ENCODE data around the gene RIPK3.

RIPK3 gene

DNA sequence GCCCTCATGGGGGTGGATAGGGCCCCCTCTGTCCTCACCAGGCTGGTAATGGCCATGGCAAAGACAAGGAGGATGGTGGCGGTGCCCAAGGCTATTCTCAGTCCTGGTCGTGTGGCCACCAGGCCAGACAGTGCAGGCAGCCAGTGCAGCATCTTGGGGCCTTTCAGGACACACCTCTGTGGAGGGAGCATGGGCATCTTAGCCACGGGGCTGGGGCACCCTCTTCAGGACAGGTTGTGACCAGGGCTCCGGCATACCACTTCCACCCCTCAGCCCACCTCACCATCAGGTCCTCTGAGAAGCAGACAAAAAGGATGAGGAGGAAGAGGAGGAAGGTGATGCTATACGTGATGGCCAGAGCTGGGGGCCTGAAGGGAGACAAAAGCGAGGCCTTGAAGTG lies 15.8 kb downstream of the RIPK3 start:
- no peak for DNase-seq (ENCODE audit: extremely low read depth in 1 of 2, low read depth in 1 of 2)

GRCh38 chr14:24323341-24323740 lies 16.4 kb downstream of the RIPK3 start:
- no peak for DNase-seq (ENCODE audit: extremely low read depth in 1 of 2, low read depth in 1 of 2)

- no peak for DNase-seq (ENCODE audit: extremely low read depth in 1 of 2, low read depth in 1 of 2)
These were observed 17.1 kb downstream of the RIPK3 start for GRCh38 chr14:24322672-24323071.

DNA sequence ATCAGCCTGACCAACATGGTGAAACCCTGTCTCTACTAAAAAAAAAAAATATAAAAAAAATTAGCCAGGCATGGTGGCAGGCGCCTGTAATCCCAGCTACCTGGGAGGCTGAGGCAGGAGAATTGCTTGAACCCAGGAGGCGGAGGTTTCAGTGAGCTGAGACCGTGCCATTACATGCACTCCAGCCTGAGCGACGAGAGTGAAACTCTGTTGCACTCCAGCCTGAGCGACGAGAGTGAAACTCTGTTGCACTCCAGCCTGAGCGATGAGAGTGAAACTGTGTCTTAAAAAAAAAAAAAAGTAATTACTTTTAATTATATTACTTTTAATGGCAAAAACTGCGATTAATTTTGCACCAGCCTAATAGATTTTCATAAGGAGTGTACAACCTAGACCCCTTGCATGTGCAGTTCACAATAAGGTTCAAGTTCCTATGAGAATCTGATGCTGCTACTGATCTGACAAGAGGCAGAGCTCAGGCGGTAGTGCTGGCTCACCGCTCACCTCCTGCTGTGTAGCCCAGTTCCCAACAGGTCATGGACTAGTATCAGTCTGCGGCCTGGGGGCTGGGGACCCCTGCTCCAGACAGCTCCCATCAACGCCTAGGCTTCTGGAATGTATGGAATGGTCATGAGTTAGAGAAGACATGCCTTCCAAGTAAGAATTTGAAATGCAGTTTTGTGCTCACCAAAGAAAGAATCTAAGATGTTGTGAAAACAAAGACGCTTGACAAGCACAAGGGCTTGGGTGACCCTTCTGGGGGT lies 18.4 kb downstream of the RIPK3 start:
- DNase-seq (ENCODE audit: extremely low read depth in 1 of 2, low read depth in 1 of 2): no peak

GRCh38 chr14:24317141-24317928 lies 22.5 kb downstream of the RIPK3 start:
- no peak for DNase-seq (ENCODE audit: extremely low read depth in 1 of 2, low read depth in 1 of 2)

DNA sequence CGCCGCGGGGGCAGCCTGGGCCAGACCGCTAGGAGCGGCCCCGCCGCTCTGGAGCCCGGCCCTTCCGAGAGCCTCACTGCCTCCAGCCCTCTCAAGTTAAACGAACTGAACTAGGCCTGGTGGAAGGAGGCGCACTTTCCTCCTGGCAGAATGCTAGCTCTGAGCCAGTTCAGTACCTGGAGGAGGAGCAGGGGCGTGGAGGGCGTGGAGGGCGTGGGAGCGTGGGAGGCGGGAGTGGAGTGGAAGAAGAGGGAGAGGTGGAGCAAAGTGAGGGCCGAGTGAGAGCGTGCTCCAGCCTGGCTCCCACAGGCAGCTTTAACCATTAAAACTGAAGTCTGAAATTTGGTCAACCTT lies 23.2 kb downstream of the RIPK3 start:
- no peak for DNase-seq (ENCODE audit: extremely low read depth in 1 of 2, low read depth in 1 of 2)

- DNase-seq (ENCODE audit: extremely low read depth in 1 of 2, low read depth in 1 of 2): no peak
These were observed 23.8 kb downstream of the RIPK3 start for GRCh38 chr14:24315807-24316596.

DNA sequence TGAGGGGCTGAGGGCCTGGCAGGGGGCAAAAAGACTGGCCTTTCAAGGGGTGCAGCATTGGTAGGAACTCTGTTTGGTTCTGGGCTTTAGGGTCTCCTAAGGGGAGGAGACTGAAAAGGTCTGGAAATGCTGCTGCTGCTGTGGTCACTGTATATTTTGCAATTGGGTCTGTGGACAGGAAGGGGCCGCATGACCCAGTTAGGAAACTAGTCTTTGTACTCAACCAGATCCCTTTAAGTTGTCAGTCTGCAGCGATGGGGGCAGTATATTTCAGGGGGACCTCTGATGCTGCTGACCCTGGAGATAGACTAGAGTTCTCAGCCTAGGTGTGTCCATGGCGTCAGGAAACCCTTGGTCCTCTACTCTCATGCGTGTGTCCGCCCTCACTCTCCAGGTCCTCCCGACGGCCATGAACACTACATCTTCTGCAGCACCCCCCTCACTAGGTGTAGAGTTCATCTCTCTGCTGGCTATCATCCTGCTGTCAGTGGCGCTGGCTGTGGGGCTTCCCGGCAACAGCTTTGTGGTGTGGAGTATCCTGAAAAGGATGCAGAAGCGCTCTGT lies 24.5 kb downstream of the RIPK3 start:
- DNase-seq (ENCODE audit: extremely low read depth in 1 of 2, low read depth in 1 of 2): no peak

DNA sequence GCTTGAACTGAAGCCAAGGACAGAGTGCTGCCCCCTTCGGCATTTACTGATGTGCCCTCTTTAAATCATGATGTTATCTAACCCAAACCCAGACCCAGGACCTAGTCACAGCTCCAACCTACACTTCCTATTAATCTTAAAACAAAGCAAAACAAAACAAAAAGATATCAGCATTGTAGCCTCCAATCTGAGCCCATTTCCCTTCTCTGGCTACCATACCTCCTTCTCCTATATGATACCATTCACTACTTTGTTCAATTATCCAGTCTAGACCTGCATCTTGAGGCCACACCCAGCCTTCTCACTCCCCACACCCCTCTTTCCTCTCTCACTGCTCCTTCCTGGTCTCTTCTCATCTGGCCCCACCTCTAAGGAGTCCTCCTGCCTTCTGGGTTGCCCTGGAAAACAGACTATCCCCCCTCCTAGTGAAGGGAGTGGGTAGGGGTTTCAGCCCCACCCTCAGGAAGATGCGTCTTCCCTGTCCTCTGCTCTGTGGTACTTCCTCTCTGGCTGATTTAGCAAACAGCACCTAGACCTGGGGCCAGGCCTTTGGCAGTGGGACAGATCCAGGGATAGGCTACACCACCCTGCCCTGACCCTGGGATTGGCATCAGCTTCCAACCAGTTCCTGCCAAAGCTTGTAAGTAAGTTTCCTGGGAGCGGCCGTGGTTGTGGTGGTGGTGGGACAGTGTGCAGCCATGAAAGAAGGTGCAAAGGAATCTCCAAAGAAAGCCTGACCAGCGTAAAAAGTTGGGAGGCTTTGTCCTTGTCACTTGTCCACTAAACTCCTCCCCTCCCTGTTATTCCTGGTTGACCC lies 25.2 kb downstream of the RIPK3 start:
- no peak for DNase-seq (ENCODE audit: extremely low read depth in 1 of 2, low read depth in 1 of 2)

GRCh38 chr14:24313913-24314312 lies 25.9 kb downstream of the RIPK3 start:
- DNase-seq (ENCODE audit: extremely low read depth in 1 of 2, low read depth in 1 of 2): no peak

DNA sequence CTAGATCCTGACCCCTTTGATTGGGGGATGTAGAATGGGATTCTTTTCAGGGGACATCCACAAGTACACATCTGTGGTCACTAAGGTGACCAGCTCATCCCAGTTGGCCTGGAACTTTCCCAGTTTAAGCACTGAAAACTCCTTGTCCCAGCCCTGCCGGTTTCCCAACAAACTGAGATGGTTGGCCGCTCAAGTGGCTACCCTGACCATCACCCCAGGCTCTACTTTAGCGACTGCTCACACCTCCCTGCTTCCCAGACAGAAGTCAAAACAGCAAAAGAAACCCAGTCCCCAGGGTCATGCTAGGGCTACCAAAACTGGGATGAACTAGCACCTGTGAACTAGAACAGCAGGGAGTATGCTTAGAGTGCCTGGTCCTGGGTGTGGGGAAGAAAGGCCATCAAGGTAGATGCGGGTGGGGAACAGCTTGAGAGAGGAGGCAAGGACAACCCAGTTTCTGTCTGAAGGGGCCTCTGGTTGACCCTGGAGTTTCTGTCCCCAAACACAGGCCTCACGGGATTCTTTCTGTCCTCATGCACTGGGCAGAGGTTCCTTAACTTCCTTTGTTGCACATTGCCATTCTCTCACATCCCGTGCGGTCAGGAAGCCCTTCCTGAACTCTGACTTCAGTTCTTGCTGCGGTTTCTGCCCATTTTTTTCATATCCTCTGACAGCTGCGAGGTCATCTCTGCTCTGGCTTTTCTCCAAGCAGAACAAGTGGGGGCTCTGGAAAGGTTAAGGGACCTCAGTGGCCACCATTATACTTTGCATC lies 26.9 kb downstream of the RIPK3 start:
- DNase-seq (ENCODE audit: extremely low read depth in 1 of 2, low read depth in 1 of 2): no peak

DNA sequence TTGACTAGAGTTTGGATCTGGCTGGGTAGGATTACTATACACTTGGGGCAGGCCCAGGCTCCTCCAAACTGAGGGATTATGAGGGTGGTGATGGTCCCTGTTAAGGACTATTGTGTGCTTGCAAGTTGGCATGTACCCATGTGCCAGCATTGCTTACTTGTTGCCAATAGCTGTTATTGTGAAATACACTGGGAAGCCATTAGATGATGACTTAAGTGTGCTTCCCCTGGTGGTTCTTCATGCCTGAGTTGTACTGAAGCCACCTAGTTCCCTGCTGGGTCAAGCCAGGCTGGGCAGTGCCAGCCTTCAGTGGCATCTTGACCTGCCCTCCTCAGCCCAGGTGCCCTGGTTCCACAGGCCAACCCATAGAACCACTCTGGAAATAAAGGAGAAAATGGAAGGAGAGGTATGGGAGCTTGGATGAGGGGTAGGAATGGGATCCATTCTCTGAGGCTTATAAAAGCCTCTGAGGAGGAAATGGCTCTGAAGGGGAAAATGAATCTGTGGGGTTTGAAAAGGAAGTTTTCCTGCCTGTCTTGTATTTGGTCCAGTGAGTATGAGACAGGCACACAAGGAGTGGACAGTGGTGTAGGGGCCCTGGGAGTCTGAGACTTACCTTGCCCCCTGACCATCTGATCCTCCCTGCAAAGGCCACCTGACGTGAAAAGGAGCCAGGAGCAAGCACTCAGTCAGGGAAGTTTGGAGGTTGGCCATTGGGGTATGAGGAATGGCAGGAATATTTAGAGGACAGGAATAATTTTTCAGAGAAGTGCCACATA lies 27.8 kb downstream of the RIPK3 start:
- no peak for DNase-seq (ENCODE audit: extremely low read depth in 1 of 2, low read depth in 1 of 2)

DNA sequence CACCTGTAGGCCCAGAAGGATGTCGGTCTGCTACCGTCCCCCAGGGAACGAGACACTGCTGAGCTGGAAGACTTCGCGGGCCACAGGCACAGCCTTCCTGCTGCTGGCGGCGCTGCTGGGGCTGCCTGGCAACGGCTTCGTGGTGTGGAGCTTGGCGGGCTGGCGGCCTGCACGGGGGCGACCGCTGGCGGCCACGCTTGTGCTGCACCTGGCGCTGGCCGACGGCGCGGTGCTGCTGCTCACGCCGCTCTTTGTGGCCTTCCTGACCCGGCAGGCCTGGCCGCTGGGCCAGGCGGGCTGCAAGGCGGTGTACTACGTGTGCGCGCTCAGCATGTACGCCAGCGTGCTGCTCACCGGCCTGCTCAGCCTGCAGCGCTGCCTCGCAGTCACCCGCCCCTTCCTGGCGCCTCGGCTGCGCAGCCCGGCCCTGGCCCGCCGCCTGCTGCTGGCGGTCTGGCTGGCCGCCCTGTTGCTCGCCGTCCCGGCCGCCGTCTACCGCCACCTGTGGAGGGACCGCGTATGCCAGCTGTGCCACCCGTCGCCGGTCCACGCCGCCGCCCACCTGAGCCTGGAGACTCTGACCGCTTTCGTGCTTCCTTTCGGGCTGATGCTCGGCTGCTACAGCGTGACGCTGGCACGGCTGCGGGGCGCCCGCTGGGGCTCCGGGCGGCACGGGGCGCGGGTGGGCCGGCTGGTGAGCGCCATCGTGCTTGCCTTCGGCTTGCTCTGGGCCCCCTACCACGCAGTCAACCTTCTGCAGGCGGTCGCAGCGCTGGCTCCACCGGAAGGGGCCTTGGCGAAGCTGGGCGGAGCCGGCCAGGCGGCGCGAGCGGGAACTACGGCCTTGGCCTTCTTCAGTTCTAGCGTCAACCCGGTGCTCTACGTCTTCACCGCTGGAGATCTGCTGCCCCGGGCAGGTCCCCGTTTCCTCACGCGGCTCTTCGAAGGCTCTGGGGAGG lies 28.9 kb downstream of the RIPK3 start, which contains the start of gene LTB4R:
Gene LTB4R (plus strand): TSS at position 857 of the 959 bp plus-strand sequence. CDS start 4,150 bp downstream, outside the sequence.
- DNase-seq (ENCODE audit: extremely low read depth in 1 of 2, low read depth in 1 of 2): peak; percentile 32 to 46

DNA sequence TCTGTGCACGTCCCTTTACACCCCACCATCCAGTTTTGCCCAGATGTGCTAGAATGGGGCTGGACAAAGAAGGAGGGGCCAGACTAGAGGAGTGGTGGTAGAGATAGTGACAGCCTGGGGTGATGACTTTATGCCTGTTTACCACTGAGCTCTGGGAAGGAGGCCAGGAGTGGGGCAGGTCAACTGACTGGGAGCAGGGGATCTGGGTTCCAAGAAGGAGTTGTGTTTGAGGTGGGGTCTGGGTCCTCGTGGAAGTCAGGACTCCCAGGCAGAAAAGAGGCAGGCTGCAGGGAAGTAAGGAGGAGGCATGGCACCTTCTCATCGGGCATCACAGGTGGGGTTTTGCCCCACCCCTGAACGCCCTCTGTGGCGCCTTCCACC lies 29.5 kb downstream of the RIPK3 start:
- DNase-seq (ENCODE audit: extremely low read depth in 1 of 2, low read depth in 1 of 2): no peak

DNA sequence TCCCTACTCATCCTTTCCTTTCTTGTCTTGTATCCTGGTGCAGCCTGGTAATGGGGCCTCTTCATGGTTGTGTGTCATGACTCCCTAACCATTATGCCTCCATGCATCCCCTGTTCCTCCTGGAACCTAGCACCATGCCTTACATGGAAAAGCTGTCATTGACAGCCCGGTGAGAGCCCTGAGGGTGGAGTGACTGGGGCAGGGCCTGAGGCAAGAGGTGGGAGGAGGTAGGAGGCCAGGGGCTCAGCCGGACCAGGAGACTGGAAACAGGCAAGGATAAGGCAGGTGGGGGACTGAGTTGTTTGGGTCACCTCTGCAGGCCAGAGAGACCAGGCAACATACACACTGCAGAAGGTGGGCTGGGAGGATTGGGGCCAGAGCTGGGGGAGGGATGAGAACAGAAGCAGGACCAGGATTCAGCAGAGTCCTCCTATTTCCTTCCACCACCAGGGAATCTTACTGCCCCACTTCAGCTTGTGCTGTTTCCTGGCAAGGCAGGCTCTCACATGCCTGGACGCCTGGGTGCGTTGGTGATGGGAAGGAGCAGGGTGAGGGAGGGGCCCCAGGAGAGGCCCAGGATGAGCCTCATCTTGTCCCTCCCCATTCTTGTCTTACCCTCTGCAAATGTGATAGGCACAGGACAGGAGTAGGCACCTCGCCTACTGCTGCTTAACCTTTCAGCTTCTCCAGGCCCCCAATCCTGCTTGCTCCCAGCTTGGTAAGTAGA lies 30.1 kb downstream of the RIPK3 start, which contains the start of gene LTB4R2:
Gene LTB4R2 (plus strand): TSS at position 603 of the 727 bp plus-strand sequence. CDS start 525 bp downstream, outside the sequence.
- no peak for DNase-seq (ENCODE audit: extremely low read depth in 1 of 2, low read depth in 1 of 2)

DNA sequence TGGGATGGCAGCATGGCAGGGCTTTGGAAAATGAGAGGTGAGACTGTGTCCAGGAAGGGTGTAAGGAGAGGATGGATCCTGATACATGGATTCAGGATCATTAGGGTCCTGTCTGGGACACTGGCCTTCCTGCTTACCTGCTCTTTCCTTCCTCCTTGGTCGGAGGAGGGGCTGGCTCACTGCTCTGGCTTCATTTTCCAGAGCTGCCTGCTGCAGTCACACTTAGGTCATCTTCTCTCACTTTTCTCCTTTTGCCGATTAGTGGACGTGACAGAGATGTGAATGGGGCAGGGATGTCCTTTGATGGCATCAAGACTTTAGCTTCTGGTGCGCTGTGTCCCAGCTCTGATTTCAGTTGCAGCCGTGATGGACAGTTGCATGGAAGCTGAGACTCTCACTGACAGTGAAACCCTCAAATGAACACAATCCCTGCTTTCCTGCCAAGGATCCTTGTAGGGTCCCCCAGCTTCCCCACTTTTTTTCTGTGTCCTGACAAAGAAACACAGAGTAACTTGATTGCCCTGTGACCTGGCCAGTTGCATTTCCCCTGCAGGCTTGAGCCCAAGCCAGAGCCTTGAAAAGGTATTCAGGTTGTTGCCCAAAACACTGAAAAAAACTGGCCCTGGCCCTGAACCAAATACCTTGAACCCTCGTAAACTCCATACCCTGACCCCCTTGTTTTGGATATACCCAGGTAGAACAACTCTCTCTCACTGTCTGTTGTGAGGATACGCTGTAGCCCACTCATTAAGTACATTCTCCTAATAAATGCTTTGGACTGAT lies 31.3 kb downstream of the RIPK3 start:
- no peak for DNase-seq (ENCODE audit: extremely low read depth in 1 of 2, low read depth in 1 of 2)

Data from activated CD8-positive, alpha-beta memory T cell treated with anti-CD3 and anti-CD28 coated beads for 1 hour (primary cell).